HG03025 (cell line): ENCODE measurements around the gene SLCO4A1.

Experiments
- ATAC-seq: cut with Tn5 transposase; IDR thresholded peaks from one replicate; pipeline ENCODE4 v1.9.1; 2021; ENCODE audit warnings: mild to moderate bottlenecking, moderate library complexity; ENCODE audit not compliant: unreplicated experiment, low FRiP score

The SLCO4A1 gene

DNA sequence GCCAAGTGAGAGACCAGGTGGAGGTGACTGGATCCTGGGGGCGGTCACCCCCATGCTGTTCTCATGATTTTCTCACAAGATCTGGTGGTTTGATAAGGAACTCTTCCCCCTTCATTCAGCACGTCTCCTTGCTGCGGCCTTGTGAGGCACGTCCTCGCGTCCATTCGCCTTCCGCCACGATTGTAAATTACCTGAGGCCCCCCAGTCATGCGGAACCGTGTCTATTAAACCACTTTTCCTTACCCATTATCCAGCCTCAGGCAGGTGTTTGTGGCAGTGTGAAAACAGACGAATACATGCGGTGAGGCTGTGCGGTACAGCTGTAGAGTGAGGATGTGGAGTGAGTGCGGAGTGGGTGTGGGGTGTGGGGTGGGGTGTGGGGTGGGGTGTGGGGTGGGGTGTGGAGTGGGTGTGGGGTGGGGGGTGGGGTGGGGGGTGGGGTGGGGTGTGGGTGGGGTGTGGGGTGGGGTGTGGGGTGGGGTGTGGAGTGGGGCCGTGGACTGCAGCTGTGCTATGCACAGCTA is 54.2 kb downstream of the SLCO4A1 start:
- ATAC-seq: no peak

DNA sequence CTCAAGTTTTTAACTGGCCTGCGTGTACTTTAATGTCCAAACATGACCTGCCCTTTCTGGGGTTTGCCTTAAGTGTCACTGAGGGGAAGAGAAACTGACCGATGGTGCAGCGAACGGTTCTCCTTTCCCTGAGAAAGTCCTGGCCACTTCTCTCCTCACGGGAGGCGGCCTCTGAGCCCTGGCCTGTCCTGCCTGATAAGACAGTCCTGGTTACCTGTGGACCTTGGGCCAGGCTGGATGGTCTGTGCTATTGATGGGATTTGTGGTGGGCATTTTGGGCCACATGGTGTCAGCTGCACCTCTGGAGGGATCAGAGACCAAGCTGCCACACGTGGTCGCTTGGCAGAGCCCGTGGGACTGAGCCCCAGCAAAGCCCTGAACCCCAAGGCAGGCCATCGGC is 54.7 kb downstream of the SLCO4A1 start:
- ATAC-seq: no peak

DNA sequence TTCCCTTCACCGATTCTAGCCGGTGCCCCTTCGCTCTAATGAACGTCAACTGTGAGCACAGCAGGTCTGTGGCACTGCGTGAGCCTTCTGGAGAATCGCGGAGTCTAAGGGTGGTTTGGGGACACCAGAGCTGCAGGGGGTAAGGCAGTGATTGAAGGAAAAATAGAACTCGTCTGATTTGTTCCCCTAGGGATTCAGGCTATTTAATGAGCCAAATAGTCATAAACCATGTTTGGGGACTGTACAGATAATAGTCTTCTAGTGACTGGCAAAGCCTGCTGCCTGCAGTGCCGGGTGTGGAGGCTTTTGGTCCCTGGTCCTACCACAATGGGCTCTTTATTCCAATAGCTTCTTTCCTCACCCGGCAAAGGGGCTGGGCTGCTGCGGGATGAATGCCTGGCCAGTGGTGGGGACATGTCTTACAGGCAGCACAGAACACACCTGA is 55.2 kb downstream of the SLCO4A1 start:
- ATAC-seq: no peak

DNA sequence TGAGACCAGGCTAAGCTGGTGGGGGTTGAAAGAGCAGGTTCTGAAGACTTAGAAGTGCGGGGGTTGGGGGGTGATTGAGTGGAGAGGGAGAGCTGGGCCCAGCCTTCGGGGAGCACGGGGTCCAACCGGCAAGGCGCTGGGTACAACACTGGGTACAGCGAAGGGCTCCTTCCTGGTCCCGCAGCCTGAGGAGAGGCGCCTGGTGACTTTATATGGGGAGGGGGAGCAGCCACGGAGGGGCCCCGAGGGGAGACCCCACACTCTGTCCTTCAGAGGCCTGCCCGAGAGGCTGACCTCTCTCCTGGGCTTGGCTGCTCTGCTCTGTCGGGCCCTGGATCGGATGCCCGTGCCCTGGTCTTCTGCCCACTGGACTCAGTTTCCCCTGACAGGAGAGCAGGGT is 55.9 kb downstream of the SLCO4A1 start:
- no peak for ATAC-seq

DNA sequence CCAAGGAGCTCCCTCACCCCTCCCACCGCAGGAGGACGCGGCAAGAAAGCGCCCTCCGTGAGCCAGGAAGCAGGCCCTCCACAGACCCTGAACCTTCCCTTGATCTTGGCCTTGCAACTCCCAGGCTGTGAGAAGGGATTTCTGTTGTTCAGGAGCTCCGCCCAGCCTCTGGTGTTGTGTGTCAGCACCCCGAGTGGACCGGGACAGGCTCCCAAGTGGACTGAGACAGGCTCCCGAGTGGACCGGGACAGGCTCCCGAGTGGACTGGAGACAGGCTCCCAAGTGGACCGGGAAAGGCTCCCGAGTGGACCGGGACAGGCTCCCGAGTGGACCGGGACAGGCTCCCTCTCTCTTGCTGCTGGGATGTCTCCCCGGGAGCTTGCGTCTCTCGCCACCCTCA is 57.0 kb downstream of the SLCO4A1 start:
- no peak for ATAC-seq

DNA sequence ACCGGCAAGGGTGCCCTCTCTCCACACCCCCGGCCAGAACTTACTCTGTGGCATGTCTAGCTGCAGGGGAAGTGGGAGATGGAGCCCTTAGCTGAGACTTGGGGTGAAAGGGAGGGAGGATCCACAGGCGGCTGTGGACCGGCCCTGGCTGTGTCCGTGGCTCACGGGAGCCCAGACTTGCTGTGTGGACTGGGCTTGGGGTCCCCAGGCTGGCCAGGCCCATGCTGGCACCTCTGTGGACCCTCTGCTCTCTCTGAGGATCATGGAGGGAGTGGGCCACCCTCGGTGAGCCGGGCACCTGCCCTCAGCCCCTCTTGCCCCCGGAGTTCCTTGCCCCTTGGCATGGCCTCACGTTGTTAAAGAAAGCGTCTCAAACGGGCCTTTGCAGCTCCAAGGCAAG is 57.4 kb downstream of the SLCO4A1 start:
- ATAC-seq: no peak

DNA sequence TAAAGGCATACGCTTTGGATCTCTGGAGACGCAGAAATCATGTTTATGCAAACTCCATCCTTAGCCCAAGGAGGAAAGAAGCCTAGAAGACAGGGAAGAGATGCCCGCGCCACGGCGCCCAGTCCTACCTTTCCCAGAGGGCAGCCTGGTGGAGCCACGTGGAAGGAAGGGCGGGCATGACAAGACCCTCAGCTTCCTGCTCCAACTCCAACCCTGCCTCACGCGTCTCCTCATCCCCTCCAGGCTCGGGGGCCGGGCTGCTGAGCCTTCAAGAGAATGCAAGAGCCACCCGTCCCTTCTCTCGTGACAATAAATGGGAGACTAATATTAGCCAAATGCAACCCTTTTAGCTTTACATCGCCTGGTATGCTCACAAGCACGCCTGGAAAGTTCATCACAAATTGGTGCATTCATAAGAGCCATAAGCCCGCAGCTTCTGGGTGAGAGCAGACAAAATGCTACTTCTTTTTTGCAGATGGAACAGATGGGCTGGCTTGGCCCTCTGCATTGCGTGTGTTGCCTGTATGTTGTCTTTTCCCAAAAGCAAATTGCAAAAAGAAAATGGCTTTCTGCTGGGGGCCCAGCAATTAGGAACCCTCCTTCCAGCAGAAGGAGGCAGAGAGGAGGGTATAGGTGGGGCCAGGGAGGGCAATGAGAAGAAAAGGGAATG is 58.1 kb downstream of the SLCO4A1 start:
- ATAC-seq: no peak

DNA sequence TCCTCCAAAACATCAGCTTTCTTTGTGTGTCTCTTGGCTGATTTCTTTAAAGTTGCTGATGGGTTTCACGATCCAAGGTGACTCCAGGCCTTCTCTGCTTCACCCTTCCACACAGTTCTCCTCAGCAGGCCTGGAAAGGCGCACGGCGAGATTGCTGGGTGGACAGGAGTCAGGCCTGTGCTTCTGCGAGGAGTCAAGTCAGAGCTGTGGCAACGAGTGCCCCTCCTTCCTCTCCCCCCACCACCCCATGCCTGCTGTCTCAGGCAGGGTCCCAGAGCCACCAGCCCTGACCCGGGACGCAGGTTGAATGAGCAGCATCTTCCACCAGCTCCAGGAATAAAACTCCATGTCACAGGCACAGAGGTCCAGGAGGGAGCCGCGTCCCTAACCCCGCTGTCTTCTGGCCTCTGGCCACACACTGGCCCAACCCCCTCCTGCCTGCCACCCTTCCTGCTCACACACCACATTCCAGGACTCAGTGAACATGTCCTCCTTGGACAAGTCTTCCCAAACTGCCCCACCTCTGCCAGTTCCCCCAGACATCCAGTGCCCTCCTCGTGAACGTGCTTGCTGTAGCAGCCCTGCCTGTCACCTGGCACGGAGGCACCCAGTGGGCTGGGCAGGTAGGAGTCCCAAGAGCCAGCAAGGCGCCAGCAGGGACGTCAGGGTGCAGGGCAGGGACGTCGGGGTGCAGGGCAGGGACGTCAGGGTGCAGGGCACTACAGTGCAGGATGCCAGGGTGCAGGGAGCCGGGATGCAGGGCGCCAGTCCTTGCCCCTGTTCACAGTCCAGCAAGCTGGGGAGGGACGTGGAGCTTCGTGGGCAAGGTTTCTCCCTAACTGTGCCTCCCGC is 59.1 kb downstream of the SLCO4A1 start:
- ATAC-seq: no peak

DNA sequence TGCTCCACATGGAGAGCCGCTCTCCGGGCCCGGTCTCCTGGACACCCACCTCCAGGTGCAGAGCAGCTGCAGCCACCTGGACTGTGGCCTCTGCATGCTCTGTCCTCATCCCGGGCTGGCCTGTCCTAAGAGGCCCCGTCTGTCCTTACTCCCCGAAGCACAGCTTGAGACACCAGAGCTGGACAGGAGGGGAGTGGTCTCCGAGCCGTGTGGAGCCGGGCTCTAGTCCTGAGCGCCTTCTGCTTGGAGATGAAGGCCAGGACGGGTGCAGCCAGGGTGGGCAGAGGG is 59.7 kb downstream of the SLCO4A1 start:
- ATAC-seq: no peak

DNA sequence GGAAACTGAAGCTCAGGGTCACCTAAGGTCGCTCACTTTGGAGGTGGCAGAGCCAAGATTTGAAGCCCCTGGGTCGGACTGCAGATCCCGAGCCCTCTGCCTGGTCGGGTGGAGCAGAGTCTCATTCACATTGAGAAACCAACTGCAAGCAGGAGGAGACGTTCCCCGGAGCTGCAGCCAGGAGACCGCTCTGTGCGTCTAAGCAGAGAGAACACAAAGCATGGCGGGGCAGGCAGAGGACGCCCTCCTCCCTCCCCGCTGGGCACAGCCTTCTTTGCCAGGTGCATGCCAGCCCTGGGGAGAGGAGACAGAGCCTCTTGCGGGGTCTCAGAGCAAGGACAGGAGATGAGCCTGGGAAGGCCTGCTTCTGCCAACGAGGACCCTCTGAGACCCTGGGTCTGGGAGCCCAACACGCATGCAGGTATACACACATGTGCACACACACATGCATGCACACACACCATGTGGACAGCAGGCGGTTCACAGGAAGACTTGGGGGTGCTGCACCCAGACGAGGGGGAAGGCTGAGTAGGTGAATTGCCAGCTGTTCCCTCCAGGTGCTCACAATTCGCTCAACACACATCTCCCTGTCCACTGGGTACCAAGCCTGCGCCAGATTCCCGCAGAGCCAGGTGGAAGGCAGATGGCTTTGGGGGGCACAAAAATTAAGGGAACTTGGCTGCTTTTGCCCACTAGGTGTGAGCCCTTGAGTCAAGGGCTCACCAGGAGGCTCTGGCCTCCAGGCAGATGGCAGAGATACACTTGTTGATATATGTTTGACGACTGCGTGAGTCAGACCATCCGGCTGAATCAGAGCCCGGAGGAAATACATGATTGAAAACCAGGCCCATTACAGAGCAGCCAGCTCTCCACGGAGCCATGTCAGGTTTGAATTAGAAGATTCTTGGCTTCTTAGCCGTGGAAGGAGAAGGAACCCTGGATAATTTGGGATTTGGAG is 60.9 kb downstream of the SLCO4A1 start:
- ATAC-seq: no peak

DNA sequence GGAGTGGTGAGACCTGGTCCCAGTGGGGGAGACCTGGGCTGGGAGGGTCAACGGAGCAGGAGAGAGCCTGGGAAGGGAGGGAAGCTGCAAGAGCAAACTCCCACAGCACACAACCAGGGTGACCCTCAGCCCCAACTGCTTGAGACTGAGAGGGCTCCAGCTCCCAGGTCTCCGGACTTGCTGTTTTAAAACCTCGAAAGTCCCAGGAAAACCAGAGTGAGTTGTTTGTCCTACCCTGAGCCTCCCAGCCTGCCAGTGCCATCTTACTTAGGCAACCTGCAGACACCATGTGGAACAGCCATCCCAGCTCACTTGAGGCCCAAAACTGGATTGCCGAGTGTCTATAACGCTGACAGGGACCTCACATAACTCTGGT is 61.5 kb downstream of the SLCO4A1 start:
- no peak for ATAC-seq

DNA sequence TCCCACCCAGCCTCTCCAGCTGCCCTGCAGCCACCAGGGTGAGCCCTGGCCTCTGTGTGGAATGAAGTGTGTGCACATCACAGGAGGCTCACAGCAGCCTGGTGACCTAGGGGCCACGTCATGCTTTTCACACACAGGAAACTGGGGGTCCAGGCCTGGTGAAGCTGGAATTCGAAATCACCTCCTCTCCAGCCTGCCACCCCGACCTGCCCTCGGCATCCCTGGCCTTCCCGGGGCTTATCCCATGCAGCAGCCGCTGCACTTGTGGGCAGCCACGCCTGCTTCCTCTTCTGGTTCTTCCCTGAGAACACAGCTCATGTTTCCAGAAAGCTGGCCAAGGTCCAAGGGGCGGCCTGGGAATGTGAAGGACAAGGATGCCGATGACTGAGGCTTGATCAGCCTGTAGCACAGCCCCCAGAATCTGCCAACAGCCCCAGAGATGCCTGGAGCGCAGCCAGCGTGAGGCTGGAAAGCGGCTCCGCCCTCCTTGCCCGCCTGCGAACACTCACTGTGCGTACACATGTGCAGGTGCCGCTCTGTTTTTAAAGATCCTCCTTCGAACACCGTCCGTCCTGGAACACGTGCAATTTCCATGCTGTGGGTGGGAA is 62.1 kb downstream of the SLCO4A1 start:
- ATAC-seq: no peak

DNA sequence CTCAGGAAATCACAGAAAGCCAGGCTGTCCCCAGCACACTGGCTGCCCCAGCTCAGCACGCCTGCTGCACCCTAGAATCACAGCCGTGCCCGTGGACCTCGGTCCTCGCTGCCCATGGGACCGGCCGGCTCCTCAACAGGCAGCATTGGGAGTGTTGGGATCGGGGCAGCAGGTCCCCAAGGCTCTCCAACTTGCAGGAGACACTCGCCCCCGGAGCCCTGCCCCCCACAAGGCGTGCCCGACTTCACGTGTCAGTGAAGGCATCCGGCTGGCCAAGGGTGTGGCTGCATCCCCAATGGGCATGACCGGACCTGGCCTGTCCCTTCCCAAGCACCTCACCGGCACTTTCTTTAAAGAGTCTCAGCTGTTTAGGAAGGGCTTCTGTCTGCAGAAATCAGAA is 63.3 kb downstream of the SLCO4A1 start:
- no peak for ATAC-seq

DNA sequence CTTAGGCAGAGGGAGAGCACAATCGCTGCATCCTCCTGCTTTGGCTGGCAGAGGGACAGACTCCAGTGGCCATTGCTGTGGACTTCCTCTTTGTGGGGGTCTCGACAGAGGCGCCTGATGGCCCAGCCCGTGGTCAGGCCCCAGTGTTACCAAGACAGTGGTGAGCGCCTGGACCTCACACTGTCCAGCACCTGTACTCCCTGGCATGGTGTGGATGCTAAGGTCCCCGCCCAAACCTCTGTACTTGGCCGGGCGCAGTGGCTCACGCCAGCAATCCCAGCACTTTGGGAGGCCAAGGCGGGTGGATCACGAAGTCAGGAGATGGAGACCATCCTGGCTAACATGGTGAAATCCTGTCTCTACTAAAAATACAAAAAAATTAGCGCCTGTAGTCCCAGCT is 64.0 kb downstream of the SLCO4A1 start:
- no peak for ATAC-seq

DNA sequence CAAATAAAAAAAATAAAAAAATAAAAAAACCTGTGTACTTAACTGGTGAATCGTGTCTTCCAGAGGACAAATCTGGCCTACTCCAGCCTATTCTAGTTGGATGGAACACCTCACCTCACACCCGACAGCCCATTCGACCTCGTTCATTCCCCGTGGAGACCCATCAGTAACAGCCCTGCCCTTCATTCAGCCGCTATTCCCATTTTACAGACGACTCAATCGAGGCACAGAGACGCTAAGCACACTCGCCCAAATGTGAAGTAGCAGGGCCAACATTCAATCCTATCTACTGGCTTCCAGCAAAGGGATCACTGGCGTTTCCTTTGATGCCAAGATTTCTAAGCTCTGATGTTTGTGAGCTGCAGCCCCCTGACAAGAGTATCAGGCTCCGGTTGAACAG is 64.6 kb downstream of the SLCO4A1 start:
- ATAC-seq: no peak

DNA sequence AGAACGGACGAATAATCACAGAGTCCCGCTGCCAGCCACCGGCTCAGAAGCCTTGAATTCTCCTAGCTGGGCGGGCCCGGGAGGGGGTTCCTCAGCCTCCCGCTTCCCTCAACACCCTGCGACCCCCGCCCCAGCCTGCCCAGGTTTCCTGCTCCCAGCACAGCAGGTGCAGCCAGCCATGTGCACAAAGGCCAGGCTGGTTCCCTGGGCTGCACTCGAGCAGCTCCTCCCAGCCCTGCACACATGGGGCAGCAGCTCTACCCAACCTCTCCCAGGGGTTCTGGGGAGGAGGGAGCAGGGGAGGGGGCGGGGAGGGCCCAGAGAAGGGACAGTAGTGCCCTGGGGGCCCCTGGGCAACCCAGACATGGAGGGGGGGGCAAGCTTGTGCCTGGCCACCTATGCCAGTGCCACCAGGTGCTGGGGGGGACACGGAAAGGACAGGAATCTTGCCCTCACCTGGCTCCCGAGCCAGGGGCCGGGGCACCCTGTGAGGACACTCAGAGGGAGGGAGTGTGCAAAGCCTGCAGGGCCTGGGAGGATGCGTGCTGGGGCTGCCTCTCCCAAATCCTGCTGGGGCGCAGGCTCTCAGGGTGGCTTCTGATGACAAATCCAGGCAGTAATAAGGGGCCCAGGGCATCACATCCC is 65.1 kb downstream of the SLCO4A1 start:
- no peak for ATAC-seq

DNA sequence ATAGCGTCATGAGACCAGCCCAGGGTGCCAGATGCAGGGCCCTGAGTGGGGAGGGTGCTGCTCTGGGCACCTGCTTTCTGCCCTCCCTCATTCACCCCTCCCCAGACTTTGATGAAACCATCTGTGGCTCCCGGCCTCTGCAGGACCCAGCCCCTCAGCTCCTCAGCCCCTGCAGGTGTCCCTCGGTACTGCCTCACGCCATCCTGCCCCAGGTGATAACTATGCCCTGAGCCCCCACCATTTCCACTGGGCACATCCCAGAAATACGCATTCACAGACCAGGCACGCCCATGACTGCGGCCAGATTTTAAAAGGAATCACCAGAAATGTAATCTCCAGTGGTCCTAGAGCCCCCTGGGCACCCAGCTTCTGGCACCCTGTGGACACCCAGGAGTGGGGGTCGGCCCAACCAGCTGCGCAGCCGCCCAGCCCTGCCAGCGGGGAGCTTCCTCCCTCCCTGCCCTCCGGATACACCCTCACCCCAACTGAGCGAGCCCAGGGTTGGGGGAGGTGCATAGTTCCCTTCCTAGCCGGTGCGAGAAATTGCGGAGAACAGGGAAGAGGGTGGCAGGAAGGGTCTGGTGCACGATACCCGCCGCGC is 65.7 kb downstream of the SLCO4A1 start:
- ATAC-seq: no peak

DNA sequence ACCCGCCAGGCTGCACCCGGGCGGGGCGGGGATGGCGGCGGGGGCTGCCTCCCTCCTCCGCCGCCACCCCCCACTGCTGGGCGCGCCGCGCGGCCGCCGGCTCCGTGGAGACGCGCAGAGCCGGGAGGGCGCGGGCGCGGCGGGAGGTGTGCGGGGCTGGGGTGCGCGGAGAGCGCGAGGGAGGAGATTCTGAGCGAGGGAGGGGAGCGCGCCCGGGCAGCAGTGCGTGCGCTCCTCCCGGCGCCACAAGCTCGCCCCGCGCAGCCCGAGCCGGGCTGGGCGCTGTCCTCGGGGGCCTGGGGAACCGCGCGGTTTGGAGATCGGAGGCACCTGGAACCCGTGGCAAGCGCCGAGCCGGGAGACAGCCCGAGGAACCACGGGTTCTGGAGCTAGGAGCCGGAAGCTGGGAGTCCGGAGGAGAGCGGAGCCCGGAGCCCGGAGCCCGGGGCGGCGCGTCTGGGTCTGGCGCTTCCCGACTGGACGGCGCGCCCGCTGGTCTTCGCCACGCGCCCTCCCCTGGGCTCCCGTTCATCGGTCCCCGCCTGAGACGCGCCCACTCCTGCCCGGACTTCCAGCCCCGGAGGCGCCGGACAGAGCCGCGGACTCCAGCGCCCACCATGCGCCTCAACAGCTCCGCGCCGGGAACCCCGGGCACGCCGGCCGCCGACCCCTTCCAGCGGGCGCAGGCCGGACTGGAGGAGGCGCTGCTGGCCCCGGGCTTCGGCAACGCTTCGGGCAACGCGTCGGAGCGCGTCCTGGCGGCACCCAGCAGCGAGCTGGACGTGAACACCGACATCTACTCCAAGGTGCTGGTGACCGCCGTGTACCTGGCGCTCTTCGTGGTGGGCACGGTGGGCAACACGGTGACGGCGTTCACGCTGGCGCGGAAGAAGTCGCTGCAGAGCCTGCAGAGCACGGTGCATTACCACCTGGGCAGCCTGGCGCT is 66.6 kb downstream of the SLCO4A1 start, which contains the start of gene NTSR1:
TSS of gene NTSR1 (plus strand) at position 246 of the 946 bp plus-strand sequence. CDS start at position 618, 372 bp downstream.
- ATAC-seq: no peak
